K562 (cell line): ENCODE measurements around the gene MAP1S. TPM values are rescaled to one million over a fixed set of nuclear protein-coding genes. Genes with fewer than 3 reads are reported as not detected.

Experiments
- ATAC-seq: fragments of 200-7000 bp; cut with Tn5 transposase; 3 replicates; pipeline ENCODE4 v1.9.1; 2020; ENCODE audit warnings: moderate library complexity
- BruUV-seq: library from RNA; stranded (reverse); fragments of 400-500 nt; replicated peaks from 2 replicates; lab custom pipeline; 2021; lab: Mats Ljungman, UMichigan
- CTCF ChIA-PET: fragments of 300-600 bp; formaldehyde crosslinking; extraction: SDS; loops from one replicate; lab custom pipeline; 2021; ENCODE audit warnings: low intra/inter-chr PET ratio; lab: Yijun Ruan, JAX
- POLR2A ChIA-PET: fragments of 300-600, 350-650 bp; sonication (Branson Sonifier 250); formaldehyde crosslinking; extraction: SDS; loops from one replicate; lab custom pipeline; 2021; ENCODE audit warnings: antibody characterized with exemption, inconsistent platforms; lab: Yijun Ruan, JAX
- DNase-seq, 4 experiments: peaks; one replicate each; pipeline versions ENCODE4 v3.0.0 to v3.0.0-alpha.2; 2011 to 2018; ENCODE audit warnings: low spot score in 3 of 4, mixed read lengths in 3 of 4; ENCODE audit errors: extremely low read depth in 1 of 4
- FAIRE-seq: peaks from 2 replicates; lab custom pipeline; 2011; peaks lifted over from hg19 to GRCh38; lab: Jason Lieb, UNC
- H2AFZ ChIP-seq: 2 replicates; pipeline ENCODE4 v1.6.0; 2011; ENCODE audit warnings: low read depth, low read length, control low read depth, inconsistent platforms
- H3K27ac ChIP-seq: fragments of 200-600 bp; 3 replicates; pipeline ENCODE4 v1.8.0; 2011; ENCODE audit warnings: low read depth, mild to moderate bottlenecking, control low read depth, inconsistent platforms, low read length, moderate library complexity, mixed read lengths; ENCODE audit errors: extremely low read depth
- H3K27me3 ChIP-seq, 2 experiments: fragments of 300-600 bp in 1 of 2; 2 replicates in 1 of 2; 3 replicates in 1 of 2; pipeline versions ENCODE4 v1.6.0 to v1.8.0; 2011; ENCODE audit warnings: inconsistent platforms in 2 of 2, low read length in 2 of 2, mild to moderate bottlenecking in 1 of 2, mixed read lengths in 1 of 2, moderate library complexity in 1 of 2; ENCODE audit not compliant: control insufficient read depth in 2 of 2, insufficient read depth in 2 of 2
- H3K36me3 ChIP-seq: fragments of 300-600 bp; 3 replicates; pipeline ENCODE4 v1.8.0; 2011; ENCODE audit warnings: mild to moderate bottlenecking, low read length, inconsistent platforms; ENCODE audit not compliant: control insufficient read depth, insufficient read depth
- H3K4me1 ChIP-seq, 2 experiments: fragments of 200-600 bp in 1 of 2; replicated peaks in 1 of 2; 2 replicates in 1 of 2; 3 replicates in 1 of 2; pipeline versions ENCODE4 v1.5.1 to v1.8.0; 2011; ENCODE audit warnings: inconsistent platforms in 2 of 2, low read length in 2 of 2, mild to moderate bottlenecking in 1 of 2, mixed read lengths in 1 of 2, moderate library complexity in 1 of 2; ENCODE audit not compliant: control insufficient read depth in 2 of 2, insufficient read depth in 2 of 2
- H3K4me2 ChIP-seq: 2 replicates; pipeline ENCODE4 v1.6.1; 2011; ENCODE audit warnings: low read length, control low read depth, inconsistent platforms, mixed read lengths; ENCODE audit not compliant: insufficient read depth
- H3K4me3 ChIP-seq: fragments of 200-600 bp; sonication (generic), shearing (Covaris generic); 2 replicates; pipeline ENCODE4 v1.5.1; 2016; ENCODE audit warnings: control low read depth, inconsistent platforms
- H3K79me2 ChIP-seq: fragments of 200-600 bp; 3 replicates; pipeline ENCODE4 v1.8.0; 2011; ENCODE audit warnings: low read length, inconsistent platforms; ENCODE audit not compliant: control insufficient read depth, insufficient read depth
- H3K9ac ChIP-seq, 2 experiments: 2 replicates each; pipeline versions ENCODE4 v1.6.0 to v1.6.1; 2011; ENCODE audit warnings: low read depth in 2 of 2, low read length in 2 of 2, control low read depth in 1 of 2, inconsistent platforms in 1 of 2, mild to moderate bottlenecking in 1 of 2, mixed read lengths in 1 of 2; ENCODE audit not compliant: insufficient read depth in 1 of 2
- H3K9me1 ChIP-seq: one replicate; pipeline ENCODE4 v1.6.0; 2011; ENCODE audit warnings: inconsistent platforms, mild to moderate bottlenecking, low read length, moderate library complexity; ENCODE audit not compliant: control insufficient read depth, insufficient read depth
- H3K9me3 ChIP-seq: replicated peaks from 2 replicates; pipeline ENCODE4 v1.5.1; 2011; ENCODE audit warnings: low read depth, low read length, inconsistent platforms; ENCODE audit not compliant: control insufficient read depth, insufficient read depth
- H4K20me1 ChIP-seq: replicated peaks from 2 replicates; pipeline ENCODE4 v1.6.1; 2011; ENCODE audit warnings: low read length, inconsistent platforms, mixed read lengths; ENCODE audit not compliant: control insufficient read depth, insufficient read depth
- BCOR ChIP-seq: fragments of 450-650 bp; IDR thresholded peaks from 2 replicates; pipeline ENCODE4 v1.6.1; 2016
- EGR1 ChIP-seq: fragments of 450-650 bp; conservative IDR thresholded peaks from 2 replicates; pipeline ENCODE4 v1.6.1; 2017; ENCODE audit warnings: mild to moderate bottlenecking
- ERF ChIP-seq: fragments of 450-650 bp; formaldehyde crosslinking; IDR thresholded peaks from 2 replicates; pipeline ENCODE4 v1.4.0; 2020; ENCODE audit warnings: mild to moderate bottlenecking, mixed read lengths
- FOXA3 ChIP-seq, 2 experiments: fragments of 450-650 bp in 1 of 2; sonication (generic) in 1 of 2; formaldehyde crosslinking; IDR thresholded peaks in 1 of 2; conservative IDR thresholded peaks in 1 of 2; 2 replicates each; pipeline versions ENCODE4 v1.4.0 to v1.8.0; 2020 to 2022; ENCODE audit warnings: mild to moderate bottlenecking in 2 of 2, missing genetic modification reagents in 1 of 2
- GATAD2B ChIP-seq: fragments of 450-650 bp; IDR thresholded peaks from 2 replicates; pipeline ENCODE4 v1.6.1; 2017; ENCODE audit warnings: mild to moderate bottlenecking, borderline replicate concordance
- HOXB6 ChIP-seq: fragments of 250-450 bp; sonication (Bioruptor Pico); IDR thresholded peaks from 2 replicates; pipeline ENCODE4 v1.5.1; 2022; ENCODE audit warnings: mild to moderate bottlenecking, borderline replicate concordance
- JUN ChIP-seq, 2 experiments: sonication (generic) in 1 of 2; formaldehyde crosslinking in 1 of 2; IDR thresholded peaks; 2 replicates each; pipeline versions ENCODE4 v1.6.1 to v1.8.0; 2012 to 2022; ENCODE audit warnings: borderline replicate concordance in 2 of 2, mild to moderate bottlenecking in 2 of 2, improper control_type of control experiment in 1 of 2, low read depth in 1 of 2, low read length in 1 of 2, missing genetic modification reagents in 1 of 2
- KDM1A ChIP-seq, 2 experiments: fragments of 450-650 bp; IDR thresholded peaks; 2 replicates each; pipeline ENCODE4 v1.6.1; 2016; ENCODE audit warnings: mild to moderate bottlenecking in 2 of 2
- MCM2 ChIP-seq: fragments of 450-650 bp; IDR thresholded peaks from 2 replicates; pipeline ENCODE4 v1.6.1; 2017; ENCODE audit warnings: low read depth, mild to moderate bottlenecking
- POLR3A ChIP-seq: IDR thresholded peaks from 2 replicates; pipeline ENCODE4 v1.6.1; 2011; ENCODE audit warnings: borderline replicate concordance, mild to moderate bottlenecking, moderate library complexity; ENCODE audit not compliant: insufficient read length, insufficient read depth; ENCODE audit errors: extremely low read depth
- PTRF ChIP-seq: fragments of 450-650 bp; IDR thresholded peaks from 2 replicates; pipeline ENCODE4 v1.6.1; 2016; ENCODE audit warnings: mild to moderate bottlenecking, missing genetic modification characterization, missing compliant biosample characterization
- RBM25 ChIP-seq: fragments of 200-400 bp; formaldehyde crosslinking; IDR thresholded peaks from 2 replicates; pipeline ENCODE4 v1.6.1; 2018; ENCODE audit warnings: low read length, low read depth, moderate library complexity; ENCODE audit not compliant: severe bottlenecking
- RCOR1 ChIP-seq, 2 experiments: IDR thresholded peaks; 2 replicates each; pipeline ENCODE4 v1.6.1; 2012; ENCODE audit warnings: low read depth in 2 of 2, low read length in 2 of 2, borderline replicate concordance in 1 of 2, improper control_type of control experiment in 1 of 2
- SMARCA5 ChIP-seq: fragments of 450-650 bp; IDR thresholded peaks from 2 replicates; pipeline ENCODE4 v1.6.1; 2016
- TCF7 ChIP-seq: sonication (generic); IDR thresholded peaks from 2 replicates; pipeline ENCODE4 v1.6.1; 2016; ENCODE audit warnings: antibody characterized with exemption, borderline replicate concordance
- ZBTB12 ChIP-seq: fragments of 250-450 bp; sonication (Bioruptor Pico); IDR thresholded peaks from 2 replicates; pipeline ENCODE4 v1.4.0; 2020
- ZBTB2 ChIP-seq: fragments of 450-650 bp; IDR thresholded peaks from 2 replicates; pipeline ENCODE4 v1.6.1; 2016; ENCODE audit warnings: antibody characterized with exemption
- ZFP36 ChIP-seq: fragments of 150-350 bp; IDR thresholded peaks from 2 replicates; pipeline ENCODE4 v1.6.1; 2018; ENCODE audit warnings: low read length, low read depth; ENCODE audit not compliant: partially characterized antibody
- ZKSCAN1 ChIP-seq: fragments of 150-350 bp; IDR thresholded peaks from 2 replicates; pipeline ENCODE4 v1.6.1; 2016; ENCODE audit warnings: low read depth, low read length
- ZNF280B ChIP-seq: fragments of 250-450 bp; sonication (Bioruptor Pico); IDR thresholded peaks from 2 replicates; pipeline ENCODE4 v1.5.1; 2021; ENCODE audit warnings: mild to moderate bottlenecking
- ZNF436 ChIP-seq: fragments of 250-450, 450-650 bp; sonication (Bioruptor Pico); formaldehyde crosslinking; IDR thresholded peaks from 2 replicates; pipeline ENCODE4 v1.7.0; 2020; ENCODE audit warnings: mild to moderate bottlenecking
- WGBS: fragments of 100-300 bp; shearing (Covaris generic); methylation state at CpG from one replicate; pipeline ENCODE4 v1.1.6; 2016; ENCODE audit warnings: low coverage, mixed read lengths; ENCODE audit not compliant: insufficient coverage; ENCODE audit errors: missing lambda C conversion rate; 5-methylcytosine and 5-hydroxymethylcytosine counted together
- in situ Hi-C: fragments of 300-500 bp; cut with MboI; formaldehyde crosslinking; loops from 4 replicates; pipeline ENCODE4 v1.15.0; 2018; ENCODE audit warnings: inconsistent platforms, mixed read lengths
- intact Hi-C: fragments of 100-400 bp; cut with micrococcal nuclease; formaldehyde crosslinking; loops from 2 replicates; pipeline ENCODE4 v1.14.2; 2022
- polyA plus RNA-seq, 8 experiments: library from polyadenylated mRNA; depleted of rRNA in 4 of 8; stranded (reverse) in 5 of 8; unstranded in 3 of 8; fragments of >200 nt; fragmentation: Nextera tagmentation in 2 of 8; fragmentation: Illumina TruSeq in 1 of 8; extraction: Ambion mirVana in 2 of 8; extraction: Trizol in 1 of 8; gene quantifications; 2 replicates each; pipeline versions ENCODE4 v1.2.1 to v1.2.3, GENCODE V29; 2011 to 2014; ENCODE audit warnings: inconsistent platforms in 1 of 8, missing spikeins in 1 of 8
- total RNA-seq, 7 experiments: library from RNA; depleted of rRNA in 6 of 7; stranded (reverse); fragments of >200 nt in 6 of 7; fragmentation: Illumina TruSeq in 2 of 7; extraction: Trizol in 2 of 7; gene quantifications; 2 replicates each; pipeline versions ENCODE4 v1.2.1 to v1.2.3, GENCODE V29; 2011 to 2021; ENCODE audit warnings: low replicate concordance in 1 of 7

Gene MAP1S
- total and polyA plus RNA-seq, 9 of the 15 experiments (the other 6 are each of a cell fraction or from before 2014, with no cell fraction given): 2.0 to 81.0 (median 9.5) TPM

GRCh38 chr19:17741456-17741855, 22.2 kb downstream of the MAP1S start:
- Histone ChIP-seq H3K4me1 (peaks cover 36% of the 10 kb centered on the region in 2 experiments), H3K9me1 (no peaks in the 10 kb centered on the region), H2AFZ (no peak overlapping the region), H3K27ac (no peak overlapping the region), H4K20me1 (no peaks in the 10 kb centered on the region), H3K9ac (no peak overlapping the region), H3K9me3 (no peaks in the 10 kb centered on the region), H3K4me2 (no peak overlapping the region), H3K4me3 (no peak overlapping the region), H3K27me3 (no peaks in the 10 kb centered on the region), H3K36me3 (peaks cover 5% of the 10 kb centered on the region; the same call in 1 of the 3 replicates), H3K79me2 (no peaks in the 10 kb centered on the region)
- CTCF ChIA-PET: no interaction called here
- POLR2A ChIA-PET: interaction anchor here (0.6 to 1.4 kb wide), 5 partner anchors 9 to 13 kb away, joined by 3 to 9 read pairs (median 3); no protein-coding TSS in a partner anchor
- no peak for FAIRE-seq
- 55% methylated on average over 2 of the region's 2 CpGs for WGBS
- no TSS peak for BruUV-seq
- ATAC-seq: no peak
- intact Hi-C loops: no loop called here
- DNase-seq: no peak
- in situ Hi-C loops: no loop called here
- TF ChIP-seq PTRF (tag): no peak
- no peak for TF ChIP-seq MCM2
- no peak for TF ChIP-seq ZBTB12
- TF ChIP-seq SMARCA5: peak; percentile 86; the same call in 1 of the 2 replicates
- no peak for TF ChIP-seq ZKSCAN1
- no peak for TF ChIP-seq ZBTB2
- peak; percentile 61 for TF ChIP-seq RBM25
- TF ChIP-seq BCOR: peak; percentile 93
- no peak for TF ChIP-seq EGR1
- no peak for TF ChIP-seq RCOR1 (IDR thresholded peaks at IDR 0.05; ENCODE audit: borderline replicate concordance in 1 of 2, low read depth in 2 of 2, low read length in 2 of 2)
- no peak for TF ChIP-seq ZNF280B (CRISPR knock-in tag)
- no peak for TF ChIP-seq FOXA3 (CRISPR knock-in tag; conservative IDR thresholded peaks at IDR 0.05 in 1 of 2, IDR thresholded peaks at IDR 0.05 in 1 of 2)
- TF ChIP-seq TCF7: no peak
- peak; percentile 98 for TF ChIP-seq ZFP36
- TF ChIP-seq GATAD2B: no peak
- peak; percentile 78 for TF ChIP-seq ZNF436
- no peak for TF ChIP-seq POLR3A
- TF ChIP-seq JUN (IDR thresholded peaks at IDR 0.05; ENCODE audit: borderline replicate concordance, low read depth, low read length): no peak
- TF ChIP-seq JUN (CRISPR knock-in tag; IDR thresholded peaks at IDR 0.05; ENCODE audit: borderline replicate concordance): no peak
- no peak for TF ChIP-seq HOXB6 (CRISPR knock-in tag)
- TF ChIP-seq KDM1A (IDR thresholded peaks at IDR 0.05): no peak
- TF ChIP-seq ERF (CRISPR knock-in tag): no peak
